HG02588 (cell line): ENCODE data around the gene NRAP.
"Not testable (repeated sequence)": the region's sequence is repeated elsewhere in the genome, so short reads cannot be mapped to it uniquely, and the experiment has no call there.

Experiments used
- ATAC-seq: cut with Tn5 transposase; IDR thresholded peaks from one replicate; pipeline ENCODE4 v1.9.1; 2021; ENCODE audit warnings: mild to moderate bottlenecking, moderate library complexity; ENCODE audit not compliant: unreplicated experiment

Gene NRAP

DNA sequence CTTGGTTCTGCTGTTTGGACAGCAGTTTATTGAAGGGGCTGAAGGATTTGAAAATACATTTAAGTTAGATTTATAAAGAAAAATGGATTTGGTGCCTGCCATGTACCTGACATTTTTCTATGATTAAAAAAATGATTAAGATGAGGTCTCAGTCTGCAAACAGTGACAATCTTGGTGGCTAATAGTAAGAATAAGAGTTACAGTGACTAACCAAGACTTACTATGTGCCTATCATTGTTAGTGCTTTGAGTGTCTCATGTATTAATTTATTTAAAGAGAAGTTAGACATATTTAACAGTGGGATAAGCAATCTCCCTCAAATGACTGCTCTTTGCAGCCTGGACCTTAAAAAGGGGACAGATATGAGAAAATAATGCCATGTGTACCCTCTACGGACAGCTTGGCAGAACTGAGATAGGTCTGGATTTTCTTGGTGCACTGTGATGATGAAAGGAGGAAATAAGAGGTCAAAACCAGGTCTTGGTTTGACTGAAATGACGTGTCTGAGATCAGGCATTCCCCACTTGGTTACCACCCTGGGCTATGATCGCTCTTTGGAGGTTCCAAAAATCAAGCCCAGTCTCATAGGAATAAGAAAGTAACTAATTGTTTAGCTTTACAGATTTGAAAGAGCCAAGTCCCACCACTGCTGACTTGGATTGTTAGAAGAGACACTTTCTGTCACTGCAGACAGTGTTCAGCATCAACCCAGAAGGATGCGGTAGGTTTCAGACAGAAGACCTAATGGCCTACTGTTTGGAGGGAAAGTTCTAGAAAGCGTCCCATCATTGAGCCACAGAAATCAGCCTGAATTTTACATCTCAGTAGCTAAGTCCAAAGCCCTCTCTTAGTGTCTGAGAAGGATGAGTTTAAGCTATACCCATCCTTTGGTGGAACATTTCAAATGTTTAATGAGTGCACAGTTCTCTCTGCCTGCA lies 18.0 kb upstream of the NRAP start:
- ATAC-seq: peak; percentile 53

DNA sequence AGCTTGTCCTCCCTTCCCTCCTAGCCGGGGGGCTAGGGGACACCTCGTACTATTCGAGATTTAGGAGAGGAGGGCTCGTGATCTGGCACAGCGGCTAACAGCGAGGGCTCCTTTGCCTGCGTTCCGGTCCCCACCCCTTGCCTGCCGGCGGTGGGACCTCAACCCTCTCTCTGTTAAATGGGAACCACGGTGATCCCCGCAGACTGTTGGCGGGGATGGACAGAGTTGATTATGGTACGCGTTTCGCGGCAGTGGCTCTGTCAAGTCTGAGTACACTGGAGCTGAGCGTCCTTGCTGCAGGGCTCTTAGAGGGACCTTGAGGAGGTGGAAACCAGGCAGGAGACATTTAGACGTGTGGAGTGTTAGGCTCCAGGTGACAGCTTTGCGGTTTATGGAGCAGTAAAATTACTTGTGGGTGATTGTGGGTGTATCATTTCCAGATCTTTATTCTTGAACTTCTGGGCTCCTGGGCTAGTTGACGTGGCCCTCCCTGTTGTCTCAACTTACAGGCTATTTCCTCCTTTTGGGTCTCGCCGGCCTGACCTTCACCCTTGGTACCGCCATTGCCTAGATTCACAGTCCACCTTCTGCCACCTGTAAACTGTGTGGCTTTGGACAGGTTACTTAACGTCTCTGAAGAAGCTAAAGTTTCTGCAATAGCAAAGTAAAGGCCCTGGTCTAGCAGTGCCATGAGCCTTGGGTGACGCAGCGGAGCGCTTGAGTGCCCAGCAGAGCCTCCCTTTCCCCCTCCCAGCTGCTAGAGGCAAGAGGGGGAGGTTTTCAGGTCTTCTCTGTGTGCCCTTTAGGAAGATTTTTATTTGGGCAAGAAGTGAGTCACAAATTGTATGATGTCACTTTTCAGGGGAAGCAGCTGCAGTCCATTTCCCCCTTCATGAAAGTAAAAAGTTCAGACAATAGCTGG lies 16.6 kb upstream of the NRAP start:
- peak; percentile 22 for ATAC-seq

DNA sequence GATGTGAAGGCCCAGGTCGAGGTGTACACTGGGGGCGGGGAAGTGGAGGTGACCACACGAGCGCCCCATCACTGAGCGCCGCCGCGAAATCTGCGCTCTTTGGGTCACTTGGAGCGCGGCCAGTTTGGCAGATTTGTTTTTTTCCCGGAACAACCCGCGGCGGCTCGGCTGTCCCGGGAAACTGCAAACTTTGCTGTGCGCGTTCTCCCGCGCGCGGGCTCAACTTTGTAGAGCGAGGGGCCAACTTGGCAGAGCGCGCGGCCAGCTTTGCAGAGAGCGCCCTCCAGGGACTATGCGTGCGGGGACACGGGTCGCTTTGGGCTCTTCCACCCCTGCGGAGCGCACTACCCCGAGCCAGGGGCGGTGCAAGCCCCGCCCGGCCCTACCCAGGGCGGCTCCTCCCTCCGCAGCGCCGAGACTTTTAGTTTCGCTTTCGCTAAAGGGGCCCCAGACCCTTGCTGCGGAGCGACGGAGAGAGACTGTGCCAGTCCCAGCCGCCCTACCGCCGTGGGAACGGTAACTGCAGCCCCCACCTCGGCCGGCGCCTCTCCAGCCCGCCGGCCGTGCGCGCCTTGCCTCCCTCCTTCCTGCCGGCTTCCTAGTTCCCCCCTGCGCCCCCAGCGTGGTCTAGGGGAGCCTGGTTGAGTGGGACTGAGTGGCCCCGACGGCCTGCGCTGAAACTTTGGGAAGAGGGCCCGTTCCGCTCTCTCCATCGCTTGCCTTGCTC lies 15.8 kb upstream of the NRAP start, which contains the start of gene CASP7:
Gene CASP7, plus strand, starts transcription at position 450 of the 727 bp plus-strand sequence. CDS start 17,582 bp downstream, outside the sequence.
- peak; percentile 68 for ATAC-seq

DNA sequence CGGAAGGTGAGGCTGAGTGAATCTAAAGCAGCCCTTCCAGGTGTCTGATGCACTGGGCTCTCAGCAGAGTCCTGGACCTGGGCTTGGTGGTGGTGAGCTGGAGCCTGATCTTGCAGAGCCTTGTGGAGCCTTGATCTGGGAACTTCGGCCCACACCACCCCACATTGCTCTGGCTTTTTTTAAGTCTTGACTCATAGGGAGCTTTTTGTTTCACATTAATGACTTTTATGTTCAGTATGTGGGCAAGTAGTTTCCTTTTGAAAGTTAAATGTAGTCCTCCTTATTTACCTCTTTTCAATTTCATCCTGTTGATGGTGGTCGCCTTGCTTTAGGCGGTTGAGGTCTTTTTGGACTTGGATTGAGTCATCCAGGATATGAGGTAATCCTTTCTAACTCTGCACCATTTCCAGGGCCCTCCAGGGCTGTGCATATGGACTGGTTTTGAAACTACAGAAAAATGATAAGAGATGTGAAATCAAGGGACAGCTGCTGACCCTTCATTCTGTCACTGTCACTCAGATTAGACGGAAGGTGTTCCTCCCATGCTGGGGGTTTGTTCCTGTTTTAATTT lies 2.9 kb upstream of the NRAP start:
- no peak for ATAC-seq

DNA sequence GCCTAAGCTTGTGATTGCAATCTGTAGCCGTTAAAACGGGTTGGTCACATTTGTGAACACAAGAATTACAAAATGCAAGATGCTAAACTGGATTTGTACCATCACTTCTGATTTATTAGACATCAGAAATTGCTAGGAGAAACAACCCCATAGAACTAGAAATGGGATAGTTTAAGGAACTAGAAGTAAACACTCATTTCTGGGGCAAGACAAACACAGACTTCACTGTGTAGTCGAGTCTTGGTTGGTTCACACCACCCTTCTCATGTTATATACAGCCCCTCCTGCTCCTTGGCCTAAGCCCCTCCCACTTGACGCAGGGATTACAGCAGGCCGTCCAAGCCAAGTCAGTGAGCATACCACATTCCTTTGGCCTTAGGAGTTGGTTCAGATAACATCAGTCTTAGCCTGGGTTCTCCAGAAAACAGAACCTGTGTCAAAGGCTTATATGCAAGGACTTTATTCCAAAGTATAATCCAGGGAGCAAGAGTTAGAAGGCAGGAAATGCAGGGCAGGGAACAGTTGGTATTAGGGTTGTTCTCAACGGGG lies 2.0 kb upstream of the NRAP start:
- ATAC-seq: no peak

DNA sequence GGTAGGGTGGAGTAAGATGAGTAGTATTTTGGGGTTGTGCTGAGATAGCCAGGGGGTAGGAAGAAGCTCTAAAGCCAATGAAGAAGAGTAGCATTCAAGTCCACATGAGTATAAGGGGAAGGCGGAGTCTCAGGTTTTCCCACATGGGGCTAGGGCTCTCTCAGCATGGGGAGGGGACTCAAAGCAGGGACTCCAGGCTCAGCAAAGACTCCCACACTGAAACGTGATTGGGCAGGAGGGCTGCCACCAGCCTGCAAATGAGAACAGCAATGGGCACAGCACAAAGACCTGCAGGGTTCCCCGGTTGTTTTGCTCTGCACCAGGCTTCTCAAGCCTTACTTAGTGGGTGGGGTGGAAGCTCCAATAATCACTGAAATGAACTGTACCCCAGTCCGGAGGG lies 1.5 kb upstream of the NRAP start:
- ATAC-seq: no peak

DNA sequence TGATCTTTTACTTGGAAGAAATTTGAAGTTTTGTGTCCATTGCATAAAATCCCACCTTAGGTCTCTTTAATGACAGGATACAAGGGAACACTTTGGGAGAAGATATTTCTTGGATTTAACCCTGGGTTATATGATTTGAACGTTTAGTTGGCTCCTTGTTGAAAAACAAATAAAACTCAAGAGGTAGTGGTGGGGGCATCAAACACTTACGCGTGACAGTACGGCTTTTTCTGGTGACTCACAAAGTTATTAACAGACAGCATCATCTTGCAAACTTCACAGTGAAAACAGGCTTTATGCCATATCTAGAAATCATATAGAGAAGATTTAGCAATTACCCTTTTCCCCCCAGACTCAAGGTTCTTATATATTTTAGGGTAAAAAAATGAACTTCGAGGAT lies 699 bp downstream of the NRAP start:
- no peak for ATAC-seq

DNA sequence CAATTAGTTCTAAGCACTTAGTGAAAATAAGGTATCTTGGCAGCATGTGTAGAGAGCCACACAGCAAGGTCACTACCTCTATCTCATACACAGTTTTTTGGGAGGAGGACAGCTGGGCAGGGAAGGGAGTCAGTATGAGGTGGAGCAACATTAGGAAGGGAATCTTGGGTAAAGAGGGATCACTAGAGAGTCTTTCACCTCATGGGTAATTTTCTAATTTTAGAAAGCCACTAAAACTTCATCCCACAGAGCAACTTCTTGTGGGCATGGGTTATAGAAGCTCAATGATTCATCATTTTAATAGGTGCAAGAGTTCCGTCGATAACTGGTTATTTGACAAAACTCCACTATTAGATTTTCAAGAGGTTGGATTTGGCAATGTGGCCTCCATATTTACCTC lies 2.5 kb downstream of the NRAP start:
- no peak for ATAC-seq

DNA sequence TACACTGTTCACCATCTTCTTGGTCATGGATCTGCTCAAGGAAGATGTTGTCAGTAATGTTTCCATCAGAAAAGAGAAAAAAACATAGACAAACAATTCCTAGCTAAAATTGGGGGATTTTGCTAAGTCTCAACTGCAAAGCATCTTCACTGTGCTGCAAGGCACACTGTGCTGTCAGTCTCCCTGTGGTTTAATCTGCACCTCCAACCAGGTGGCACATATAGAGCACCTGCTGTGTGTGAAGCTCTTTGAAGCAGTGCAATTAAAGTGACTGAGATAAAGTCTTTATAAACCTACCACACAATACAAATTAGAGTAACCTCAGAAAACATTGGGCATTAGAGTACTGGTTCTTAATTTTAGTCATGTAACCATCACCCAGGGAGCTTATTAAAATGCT lies 6.3 kb downstream of the NRAP start:
- ATAC-seq: no peak

DNA sequence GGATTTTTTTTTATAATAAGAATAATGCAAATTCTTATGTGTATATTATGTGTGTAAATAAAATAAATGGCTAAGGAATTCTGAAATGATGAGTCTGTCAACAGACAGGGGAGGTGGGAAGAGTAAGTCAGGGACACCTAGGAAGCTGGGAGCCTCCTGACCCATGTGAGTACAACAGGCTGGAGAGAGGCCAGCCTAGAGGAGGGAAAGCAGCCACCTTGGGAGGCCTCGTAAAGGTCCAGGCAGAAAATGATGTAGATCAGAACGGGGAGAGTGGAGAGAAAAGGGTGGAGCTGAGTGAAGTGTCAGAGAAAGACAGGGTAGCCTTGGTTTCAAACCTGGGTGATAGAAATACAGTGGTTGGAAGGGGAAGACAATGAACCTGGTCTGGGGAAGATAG lies 6.9 kb downstream of the NRAP start:
- no peak for ATAC-seq

DNA sequence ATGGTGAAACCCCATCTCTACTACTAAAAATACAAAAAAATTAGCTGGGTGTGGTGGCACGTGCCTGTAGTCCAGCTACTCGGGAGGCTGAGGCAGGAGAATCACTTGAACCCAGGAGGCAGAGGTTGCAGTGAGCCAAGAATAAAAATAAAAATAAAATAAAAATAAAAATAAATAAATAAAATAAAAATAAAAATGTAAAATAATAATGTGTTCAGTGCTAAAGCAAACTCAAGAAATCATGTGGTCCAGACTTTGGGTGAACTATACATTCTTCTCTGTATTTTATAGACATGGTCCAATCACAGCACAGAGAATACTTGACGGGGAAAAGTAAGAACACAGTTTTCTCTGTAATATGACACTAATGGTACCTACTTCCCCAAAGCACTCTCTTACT lies 11.4 kb downstream of the NRAP start:
- ATAC-seq: not testable (repeated sequence)

DNA sequence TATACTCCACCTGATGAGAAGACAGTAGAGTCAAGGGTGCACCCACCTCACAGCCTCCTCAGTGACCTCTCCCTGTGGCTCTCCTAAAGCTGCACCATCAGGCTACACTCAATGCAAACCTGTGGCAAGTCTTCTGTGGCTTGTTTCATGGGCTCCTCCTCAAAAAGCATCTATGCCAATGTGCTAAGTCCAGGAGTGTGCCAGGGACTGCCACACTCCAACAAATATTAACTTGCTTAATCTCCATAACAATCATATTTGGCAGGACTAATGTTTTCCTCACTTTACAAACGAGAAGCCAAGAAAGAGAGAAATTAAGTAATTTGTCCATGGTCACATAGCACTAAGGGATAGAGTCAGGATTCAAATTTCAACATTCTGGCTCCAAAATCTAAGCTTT lies 11.9 kb downstream of the NRAP start:
- ATAC-seq: no peak

DNA sequence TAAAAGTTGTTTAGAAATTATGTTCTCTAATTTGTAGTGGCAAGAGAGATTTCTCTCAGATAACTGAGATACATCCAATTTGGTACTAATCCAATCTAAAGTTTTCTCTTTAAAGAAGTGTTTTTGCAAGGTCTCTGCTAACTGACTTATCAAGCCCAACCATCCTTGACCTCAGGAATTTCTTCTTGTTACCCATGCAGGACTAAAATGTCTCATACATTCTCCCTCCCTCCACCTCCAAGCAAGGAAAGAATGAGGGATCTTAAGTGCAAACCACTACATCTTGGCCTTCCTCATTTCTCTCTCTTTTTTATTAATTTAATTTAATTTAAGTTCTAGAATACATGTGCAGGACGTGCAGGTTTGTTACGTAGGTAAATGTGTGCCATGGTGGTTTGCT lies 12.8 kb downstream of the NRAP start:
- ATAC-seq: no peak

DNA sequence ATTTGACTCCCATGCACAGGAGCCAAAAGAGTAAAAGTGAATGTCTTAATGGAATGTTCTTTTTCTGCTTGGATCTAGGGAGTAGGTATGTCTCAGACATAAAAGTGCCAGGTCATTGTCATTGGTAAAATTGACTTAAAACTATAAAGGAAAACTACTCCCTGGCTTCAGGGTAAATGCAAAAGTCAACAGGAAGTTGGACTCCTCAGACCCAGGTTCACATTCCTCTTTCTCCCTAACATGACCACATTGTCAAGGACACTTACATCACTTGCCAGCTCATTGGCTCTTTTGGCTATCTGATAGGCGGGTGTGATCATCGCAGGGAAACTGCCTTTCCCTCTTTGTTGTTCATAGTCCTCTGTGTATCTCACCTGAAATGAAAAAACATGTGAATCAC lies 13.7 kb downstream of the NRAP start:
- no peak for ATAC-seq

DNA sequence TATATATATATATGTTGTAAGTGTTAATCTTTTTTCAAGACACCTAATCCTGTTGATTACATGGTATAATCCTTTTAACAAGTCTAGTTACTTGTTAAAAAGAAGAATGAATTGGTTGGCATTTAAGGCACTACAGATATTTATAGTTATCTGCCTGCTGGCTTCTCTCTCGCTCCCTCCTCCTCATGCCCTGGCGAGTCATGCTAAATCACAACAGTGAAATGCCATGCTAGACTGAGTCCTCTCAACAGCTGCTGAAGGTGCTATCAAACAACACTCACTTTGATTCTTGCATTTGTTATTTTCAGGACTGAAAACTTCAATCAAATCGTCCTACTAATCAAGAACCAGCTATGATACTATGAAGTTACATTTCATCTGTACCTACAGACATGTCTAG lies 15.4 kb downstream of the NRAP start:
- no peak for ATAC-seq

DNA sequence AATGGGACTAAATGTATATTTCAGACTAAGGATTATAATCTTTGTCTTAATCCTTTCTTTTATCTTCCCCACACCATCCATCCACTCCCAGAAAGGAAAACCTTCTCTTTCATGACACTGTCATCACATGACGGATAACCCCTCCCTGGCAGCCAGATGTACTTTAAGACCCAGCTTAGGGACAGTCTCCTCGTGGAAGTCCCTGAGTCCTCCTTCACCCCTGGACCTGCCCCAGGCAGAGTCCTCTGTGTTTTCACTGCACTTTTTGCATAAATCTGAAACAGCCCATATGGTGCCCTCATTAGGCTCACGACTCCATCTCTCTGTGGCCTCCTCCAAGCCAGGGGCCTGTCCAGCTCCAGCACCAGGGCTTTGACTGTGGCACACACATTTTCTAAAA lies 16.0 kb downstream of the NRAP start:
- no peak for ATAC-seq

DNA sequence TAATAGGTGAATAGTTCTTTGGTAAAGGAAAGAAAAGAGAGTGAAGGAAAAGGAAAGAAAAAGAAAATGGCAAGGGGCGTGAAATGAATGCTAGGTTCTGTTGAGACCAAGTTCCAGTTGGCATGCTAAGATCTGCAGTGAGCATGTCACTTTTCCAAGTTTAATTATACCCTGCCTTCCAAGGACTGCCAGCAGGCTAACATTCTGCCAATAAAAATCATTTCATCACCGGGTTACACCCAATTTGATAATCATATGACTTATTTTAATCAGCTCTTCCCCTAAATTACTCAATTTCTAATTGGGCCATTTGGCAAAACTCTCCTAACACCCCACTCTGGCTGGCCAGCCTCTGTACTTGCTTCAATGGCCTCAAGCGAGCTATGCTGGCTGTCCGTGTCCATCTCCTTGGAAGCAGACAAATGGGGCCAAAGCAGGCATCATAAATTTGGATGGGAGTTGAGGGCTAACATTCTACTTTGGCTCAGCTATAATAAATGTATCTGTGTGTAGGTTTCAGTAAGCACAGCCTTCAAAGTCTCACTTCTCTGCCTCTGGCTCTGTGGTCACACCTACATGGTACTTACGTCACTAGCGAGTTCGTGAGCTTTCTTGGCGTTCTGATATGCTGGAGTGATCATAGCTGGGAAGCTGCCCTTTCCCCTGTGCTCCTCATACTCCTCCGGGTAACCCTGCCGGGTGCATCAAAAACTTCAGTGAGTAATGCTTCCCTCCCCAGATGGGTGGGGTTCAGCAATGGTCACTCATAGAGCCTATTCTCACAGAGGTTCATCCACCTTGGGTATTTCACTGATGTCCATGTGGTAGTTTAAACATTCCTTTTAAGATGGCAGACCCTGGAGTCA lies 17.3 kb downstream of the NRAP start:
- no peak for ATAC-seq

DNA sequence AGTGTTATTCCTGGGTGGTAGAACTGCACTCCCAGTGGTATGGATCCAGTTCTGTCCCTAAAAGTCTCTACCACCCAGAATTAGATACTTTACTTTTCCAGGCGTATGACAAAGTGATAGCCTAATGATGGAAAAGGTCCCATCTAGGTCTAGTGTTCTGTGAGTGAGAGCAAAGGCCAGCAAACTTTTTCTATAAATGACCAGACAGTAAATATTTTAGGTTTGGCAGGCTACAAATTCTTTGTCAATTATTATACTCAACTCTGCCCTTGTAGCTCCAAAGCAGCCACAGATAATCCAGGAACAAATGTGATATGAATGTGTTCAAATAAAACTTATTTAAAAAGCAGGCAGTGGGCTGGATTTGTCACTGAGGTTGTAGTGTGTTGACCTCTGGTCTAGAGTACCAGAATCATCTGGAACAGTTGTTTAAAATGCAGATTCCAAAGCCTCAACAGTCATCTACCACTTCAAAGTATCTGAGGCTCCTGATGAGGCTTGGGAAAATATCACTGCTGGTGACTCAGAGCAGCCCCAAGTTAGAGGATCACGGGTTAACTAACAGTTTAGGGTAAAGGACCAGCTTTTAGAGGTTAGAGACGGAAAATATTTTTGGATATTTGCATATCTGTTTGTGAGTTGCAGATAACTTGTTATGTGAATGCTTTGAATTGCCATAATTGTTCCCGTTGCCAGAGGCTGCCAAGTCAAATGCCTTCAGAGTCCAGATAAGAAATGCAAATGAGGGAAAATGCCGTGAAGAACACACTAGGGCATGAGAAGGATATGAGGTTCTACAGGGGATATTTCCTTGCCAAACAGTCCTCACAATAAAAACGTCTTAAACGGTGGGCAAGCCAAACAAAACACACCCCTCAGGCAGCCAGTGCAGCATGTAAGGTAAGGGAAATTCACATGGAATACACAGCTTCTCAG lies 19.4 kb downstream of the NRAP start:
- ATAC-seq: no peak
